HG02840 (cell line): ENCODE measurements around the gene ULK4.

Source experiments
- ATAC-seq: cut with Tn5 transposase; IDR thresholded peaks from one replicate; pipeline ENCODE4 v1.9.1; 2021; ENCODE audit warnings: mild to moderate bottlenecking, moderate library complexity, moderate number of reproducible peaks; ENCODE audit not compliant: unreplicated experiment, low FRiP score

ULK4 gene

DNA sequence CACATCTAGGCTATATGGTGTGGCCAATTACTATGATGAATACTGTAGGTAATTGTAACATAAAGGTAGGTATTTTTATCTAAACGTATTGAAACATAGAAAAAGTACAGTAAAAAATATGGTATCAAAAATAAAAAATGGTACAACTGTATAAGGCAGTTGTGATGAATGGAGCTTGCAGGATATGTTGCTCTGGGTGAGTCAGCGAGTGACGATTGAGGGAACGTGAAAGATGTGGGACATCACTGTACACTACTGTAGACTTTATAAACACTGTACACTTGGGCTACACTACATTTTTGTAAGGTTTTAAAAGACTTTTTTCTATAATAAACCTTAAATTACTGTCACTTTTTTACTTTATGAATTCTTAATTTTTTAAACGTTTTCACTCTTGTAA lies 752.3 kb downstream of the ULK4 start:
- ATAC-seq = no peak

DNA sequence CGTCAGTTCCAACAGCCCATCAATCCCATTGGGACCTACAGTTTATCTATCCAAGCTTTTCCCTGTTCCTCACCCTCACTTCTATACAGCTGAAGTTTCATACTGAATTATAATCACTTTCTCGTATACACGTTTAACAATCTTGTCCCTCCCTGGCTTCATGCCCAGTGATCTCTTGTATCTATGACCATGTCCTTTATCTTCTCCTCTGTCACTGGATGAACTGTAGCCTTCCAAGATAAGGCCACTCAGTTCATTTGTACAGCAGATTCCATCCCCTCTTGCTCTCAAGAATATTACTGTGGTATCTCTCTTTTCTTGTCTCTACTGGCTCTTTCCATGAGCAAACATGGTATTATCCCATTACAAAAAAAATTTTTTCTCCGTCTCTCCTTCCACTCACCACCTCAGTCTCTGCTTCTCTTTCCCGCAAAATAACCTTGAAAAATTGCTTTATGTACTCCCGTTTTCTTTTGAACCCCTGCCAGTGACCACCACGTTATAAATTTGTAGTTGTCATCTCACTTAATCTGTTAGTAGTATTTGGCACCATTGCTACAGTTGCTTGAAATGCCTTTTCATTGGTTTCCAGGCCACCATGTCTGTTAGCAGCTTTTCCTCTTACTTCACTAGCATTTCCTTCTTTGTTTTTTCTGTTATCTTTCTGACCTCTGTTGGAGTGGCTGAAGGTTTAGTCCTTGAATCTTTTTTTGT lies 753.2 kb downstream of the ULK4 start:
- ATAC-seq = no peak

GRCh38 chr3:41207355-41207754 lies 754.5 kb downstream of the ULK4 start:
- ATAC-seq = no peak

- no peak for ATAC-seq
Measured at GRCh38 chr3:41205591-41205990, 756.3 kb downstream of the ULK4 start.

GRCh38 chr3:41204369-41204768 lies 757.5 kb downstream of the ULK4 start:
- ATAC-seq = no peak

GRCh38 chr3:41202834-41203345 lies 759.0 kb downstream of the ULK4 start:
- no peak for ATAC-seq

DNA sequence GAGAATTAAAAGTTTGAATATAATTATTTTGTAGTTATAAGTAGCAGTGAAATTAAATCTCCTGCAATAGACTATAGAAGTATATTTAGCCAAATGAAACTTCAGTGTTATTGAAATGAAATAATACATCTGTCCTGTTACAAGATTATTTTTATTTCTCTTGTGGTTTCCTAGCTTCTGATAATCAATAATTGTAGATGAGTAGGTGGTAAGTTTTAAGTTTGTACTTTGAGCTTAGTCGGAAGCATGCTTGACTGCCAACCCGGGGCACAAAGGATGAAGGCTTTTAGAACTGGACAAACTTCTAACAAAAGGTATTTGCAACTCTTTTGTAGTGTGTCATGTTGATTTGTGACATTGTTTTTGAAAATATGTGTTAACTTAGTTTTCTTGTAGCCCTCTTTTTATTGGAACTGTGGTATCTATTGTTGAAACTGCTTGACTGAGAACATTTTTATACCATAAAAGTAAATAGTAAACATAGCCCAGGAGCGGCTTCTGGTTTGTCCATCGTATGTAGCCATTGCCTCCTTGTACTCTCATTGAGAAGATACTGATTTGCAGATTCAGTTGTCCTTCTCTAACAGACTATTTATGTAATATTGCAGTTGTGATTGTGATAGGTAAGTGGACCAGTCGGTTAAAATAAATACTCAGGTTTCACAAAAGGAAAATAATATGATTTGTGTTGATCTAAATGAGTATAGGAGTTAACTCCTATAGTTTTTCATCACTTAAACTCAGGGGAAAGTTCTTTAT lies 759.6 kb downstream of the ULK4 start:
- no peak for ATAC-seq

DNA sequence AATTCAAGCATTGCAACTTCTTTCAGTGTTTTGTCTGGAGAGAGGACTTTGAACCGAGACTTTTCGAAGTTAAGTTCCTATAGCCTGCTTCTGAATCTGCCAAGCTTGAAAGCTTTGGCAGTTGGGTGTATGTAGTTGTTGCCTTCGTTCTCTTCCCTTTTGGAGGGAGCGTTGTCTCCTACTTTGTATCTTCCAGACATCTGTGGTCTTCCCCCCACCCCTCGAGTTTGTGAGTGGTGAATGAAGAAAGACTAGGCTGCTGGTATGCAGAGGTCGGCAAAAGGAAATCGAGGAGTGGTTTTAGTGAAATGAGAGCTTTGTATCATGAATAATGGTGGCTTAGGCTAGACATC lies 761.3 kb downstream of the ULK4 start:
- ATAC-seq = no peak

GRCh38 chr3:41199866-41200668 lies 761.8 kb downstream of the ULK4 start:
- no peak for ATAC-seq

GRCh38 chr3:41198950-41199865 lies 762.7 kb downstream of the ULK4 start, which contains the start of gene CTNNB1:
CTNNB1 (plus strand) TSS chr3:41199505; CDS start chr3:41224069, 24,564 bp downstream.
- ATAC-seq = peak; percentile 75

DNA sequence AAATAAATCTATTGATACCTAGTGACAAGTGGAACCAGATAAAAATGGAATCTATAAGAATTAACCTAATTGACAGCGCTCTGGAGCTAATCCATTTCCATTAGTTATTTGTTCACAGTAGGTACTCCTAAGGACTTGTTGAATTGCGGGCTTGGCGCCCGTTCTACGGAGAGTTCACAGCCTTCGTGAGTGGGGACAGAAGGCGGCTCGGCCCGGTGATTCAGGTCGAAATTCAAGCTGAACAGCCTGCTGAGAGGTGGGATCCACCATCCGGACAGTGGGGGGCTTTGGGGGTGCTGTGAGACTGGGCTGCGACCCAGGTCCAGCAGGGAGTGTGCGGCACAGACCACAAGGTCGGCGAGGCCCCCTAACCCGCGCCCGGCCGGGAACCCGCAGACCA lies 763.4 kb downstream of the ULK4 start:
- peak; percentile 7 for ATAC-seq

GRCh38 chr3:41198046-41198445 lies 763.9 kb downstream of the ULK4 start:
- no peak for ATAC-seq
